ENCODE measurements around the gene CCZ1B.
"Not testable (repeated sequence)": the region's sequence is repeated elsewhere in the genome, so short reads cannot be mapped to it uniquely, and the experiment has no call there.

DNA sequence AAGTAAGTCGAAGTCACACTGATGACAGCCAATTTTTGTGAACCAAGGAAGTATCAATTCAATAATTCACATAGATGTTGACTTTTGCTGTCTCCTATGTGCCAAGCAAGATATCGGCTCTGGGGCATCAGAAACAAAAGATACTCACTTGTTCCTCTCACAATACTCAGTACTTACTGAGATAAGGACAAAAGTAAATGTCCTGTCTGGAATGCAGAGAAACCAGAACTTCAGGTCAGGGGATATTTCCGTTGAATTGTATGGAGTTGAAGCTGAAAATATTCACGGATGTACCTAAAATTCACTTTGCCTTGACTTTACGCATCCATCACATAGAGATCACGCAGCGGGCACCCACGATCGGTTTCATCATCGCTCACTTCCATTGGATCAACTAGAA, 11.0 kb upstream of the CCZ1B start:
- TF ChIP-seq CTCF, POLR2AphosphoS5 (IDR thresholded peaks at IDR 0.05): not testable (repeated sequence)

Measured in gastroesophageal sphincter (tissue), 3 donors.